HG02852 (cell line): Measurements from ENCODE around the gene PSMA5.
"Not testable (repeated sequence)": the region's sequence is repeated elsewhere in the genome, so short reads cannot be mapped to it uniquely, and the experiment has no call there.

Experiments used
- ATAC-seq: cut with Tn5 transposase; IDR thresholded peaks from one replicate; pipeline ENCODE4 v1.9.1; 2021; ENCODE audit warnings: mild to moderate bottlenecking, moderate library complexity; ENCODE audit not compliant: unreplicated experiment

Gene PSMA5

GRCh38 chr1:109426281-109427170, at the start of gene PSMA5:
Gene PSMA5, minus strand, starts transcription at chr1:109426448. Its CDS starts 118 bp downstream, at chr1:109426330.
- ATAC-seq, result peak; percentile 97

- ATAC-seq, result no peak
These were observed 49.0 kb upstream of the PSMA5 start for GRCh38 chr1:109475261-109475660.

DNA sequence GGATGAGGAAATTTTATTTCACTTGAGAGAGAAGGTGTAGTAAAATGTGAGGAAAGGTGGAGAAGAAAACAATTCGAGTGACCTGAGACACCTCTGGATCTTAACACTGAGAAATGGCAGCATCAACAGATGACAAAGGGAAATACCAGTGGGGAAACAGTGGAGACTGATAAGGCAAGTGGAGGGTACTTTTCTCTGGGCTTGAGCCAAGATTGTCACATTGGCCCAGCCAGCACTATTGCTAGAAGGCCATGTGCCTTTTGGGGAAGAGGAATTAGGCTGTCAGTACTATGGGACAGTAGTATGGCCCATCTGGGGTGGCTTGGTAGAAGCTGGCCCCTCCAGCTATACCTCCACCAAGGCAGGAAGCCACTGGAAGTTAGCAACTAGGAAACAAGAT, 48.4 kb upstream of the PSMA5 start:
- ATAC-seq, result no peak

GRCh38 chr1:109473284-109474057, 47.2 kb upstream of the PSMA5 start:
- ATAC-seq, result not testable (repeated sequence)

GRCh38 chr1:109472779-109473178, 46.5 kb upstream of the PSMA5 start:
- no peak for ATAC-seq

DNA sequence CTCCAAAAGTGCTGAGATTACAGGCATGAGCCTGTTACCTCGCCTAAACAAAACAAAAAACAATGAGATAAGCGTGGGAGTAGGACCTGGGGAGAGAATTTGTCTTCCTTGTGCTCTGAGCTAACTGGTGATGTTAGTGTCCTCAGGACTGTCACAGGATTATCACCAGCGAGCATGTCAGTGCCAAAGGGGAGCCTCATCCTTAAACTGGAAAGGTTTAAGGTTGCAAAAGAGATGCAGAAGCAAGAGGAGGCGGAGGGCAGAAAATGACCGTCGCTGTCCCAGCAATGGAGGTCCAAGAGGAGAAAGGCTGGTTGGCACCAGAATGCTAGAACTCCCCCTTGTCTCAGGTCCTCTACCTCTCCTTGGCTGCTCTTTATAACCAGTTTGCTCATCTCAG, 44.0 kb upstream of the PSMA5 start:
- ATAC-seq, result no peak

DNA sequence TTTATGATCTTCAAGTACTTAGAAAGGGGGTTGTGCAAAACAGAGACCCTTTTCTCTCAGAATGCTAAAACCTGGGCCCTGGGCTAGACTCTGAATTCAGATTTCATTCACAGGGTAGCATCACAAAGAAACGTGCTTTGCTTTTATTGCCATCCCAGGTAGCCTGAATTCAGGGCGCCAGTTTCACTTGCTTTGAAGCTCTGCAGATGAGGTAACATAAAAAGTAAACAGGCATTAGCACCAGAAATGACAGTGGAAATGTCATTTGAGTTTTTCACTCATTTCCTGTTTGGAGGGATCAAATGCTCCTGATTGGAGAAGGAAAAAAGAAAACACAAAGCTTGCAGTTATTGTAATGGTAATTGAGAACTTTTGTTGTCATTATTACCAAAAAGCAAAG, 42.7 kb upstream of the PSMA5 start:
- ATAC-seq, result no peak

DNA sequence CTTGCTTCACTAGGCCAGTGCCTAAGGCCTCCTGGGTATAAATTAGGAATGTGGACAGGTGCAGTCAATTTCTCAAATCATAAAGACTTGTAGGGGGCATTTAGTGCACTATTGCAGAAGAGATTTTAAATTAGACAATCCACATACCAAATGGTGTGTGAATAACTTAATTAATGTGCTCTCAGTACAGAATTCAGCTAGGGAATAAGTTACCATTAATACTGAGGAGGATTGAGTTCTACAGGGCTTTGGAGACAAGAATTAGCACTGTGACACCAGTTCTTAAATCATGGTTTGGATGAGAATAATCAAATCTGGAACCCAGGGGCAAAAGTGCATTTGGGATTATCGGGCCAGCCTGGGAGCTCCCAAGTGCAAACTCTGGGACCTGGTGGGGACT, 41.8 kb upstream of the PSMA5 start:
- no peak for ATAC-seq

GRCh38 chr1:109467301-109467777, 41.1 kb upstream of the PSMA5 start:
- ATAC-seq, result no peak

DNA sequence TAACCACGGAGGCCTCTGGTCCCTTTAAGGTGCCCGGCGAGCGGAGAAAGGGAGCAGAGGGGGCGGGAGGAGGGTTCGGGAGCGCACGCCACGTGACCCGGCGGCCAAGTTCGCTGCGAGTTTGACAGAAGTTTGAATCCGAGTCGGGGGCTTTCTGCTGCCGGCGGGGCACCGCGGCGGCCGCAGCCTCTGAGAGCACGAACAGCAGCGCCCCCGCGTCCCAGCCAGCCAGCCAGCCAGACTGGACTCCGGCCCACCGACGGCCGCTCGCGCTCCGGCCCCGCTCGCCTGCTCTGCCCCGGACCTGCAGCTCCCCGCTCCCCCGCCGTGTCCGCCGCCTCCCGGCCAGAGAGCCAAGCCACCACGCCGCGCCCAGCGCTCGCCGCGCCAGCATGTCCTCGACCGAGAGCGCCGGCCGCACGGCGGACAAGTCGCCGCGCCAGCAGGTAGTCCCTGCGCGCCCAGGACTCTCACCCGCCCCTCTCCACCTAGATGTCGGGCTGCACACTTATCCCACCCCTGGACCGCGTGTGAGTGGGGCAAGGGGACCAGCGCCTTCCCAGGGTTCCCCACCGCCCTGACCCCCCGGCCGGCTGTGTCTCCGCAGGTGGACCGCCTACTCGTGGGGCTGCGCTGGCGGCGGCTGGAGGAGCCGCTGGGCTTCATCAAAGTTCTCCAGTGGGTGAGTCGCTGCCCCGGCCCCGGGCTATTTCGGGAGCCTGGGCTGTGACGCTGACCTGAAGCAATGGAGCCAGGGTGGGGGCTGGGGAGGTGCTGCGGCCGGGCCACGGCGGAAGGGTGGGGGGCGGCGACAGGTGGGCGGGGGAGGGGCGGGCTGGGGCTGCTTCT, 40.4 kb upstream of the PSMA5 start, which contains the start of gene SYPL2:
SYPL2 (plus strand) TSS at position 95 of the 849 bp plus-strand sequence; CDS start at position 393, 298 bp downstream.
- no peak for ATAC-seq

GRCh38 chr1:109466125-109466451, 39.8 kb upstream of the PSMA5 start:
- no peak for ATAC-seq

GRCh38 chr1:109457819-109458218, 31.6 kb upstream of the PSMA5 start:
- no peak for ATAC-seq

GRCh38 chr1:109454497-109455133, 28.4 kb upstream of the PSMA5 start:
- ATAC-seq, result no peak

DNA sequence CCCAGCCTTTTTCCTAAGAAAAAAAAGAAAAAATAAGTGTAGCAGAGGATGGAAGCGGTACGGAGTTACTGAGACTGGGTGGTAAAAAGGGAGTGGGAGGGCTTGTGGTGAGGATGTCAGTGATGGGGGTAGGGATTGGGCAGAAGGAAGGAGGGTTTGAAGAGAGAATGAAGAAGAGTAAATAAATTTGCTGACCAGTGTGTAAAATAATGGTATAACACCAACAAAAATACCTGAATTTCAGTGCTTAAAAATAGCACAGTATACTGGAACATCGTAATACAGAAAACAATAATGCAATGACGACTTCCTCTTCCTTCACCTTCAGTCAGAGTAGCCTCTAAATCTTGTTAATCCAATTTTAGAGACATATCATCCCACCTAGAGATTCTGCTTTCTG, 21.3 kb upstream of the PSMA5 start:
- ATAC-seq, result no peak

DNA sequence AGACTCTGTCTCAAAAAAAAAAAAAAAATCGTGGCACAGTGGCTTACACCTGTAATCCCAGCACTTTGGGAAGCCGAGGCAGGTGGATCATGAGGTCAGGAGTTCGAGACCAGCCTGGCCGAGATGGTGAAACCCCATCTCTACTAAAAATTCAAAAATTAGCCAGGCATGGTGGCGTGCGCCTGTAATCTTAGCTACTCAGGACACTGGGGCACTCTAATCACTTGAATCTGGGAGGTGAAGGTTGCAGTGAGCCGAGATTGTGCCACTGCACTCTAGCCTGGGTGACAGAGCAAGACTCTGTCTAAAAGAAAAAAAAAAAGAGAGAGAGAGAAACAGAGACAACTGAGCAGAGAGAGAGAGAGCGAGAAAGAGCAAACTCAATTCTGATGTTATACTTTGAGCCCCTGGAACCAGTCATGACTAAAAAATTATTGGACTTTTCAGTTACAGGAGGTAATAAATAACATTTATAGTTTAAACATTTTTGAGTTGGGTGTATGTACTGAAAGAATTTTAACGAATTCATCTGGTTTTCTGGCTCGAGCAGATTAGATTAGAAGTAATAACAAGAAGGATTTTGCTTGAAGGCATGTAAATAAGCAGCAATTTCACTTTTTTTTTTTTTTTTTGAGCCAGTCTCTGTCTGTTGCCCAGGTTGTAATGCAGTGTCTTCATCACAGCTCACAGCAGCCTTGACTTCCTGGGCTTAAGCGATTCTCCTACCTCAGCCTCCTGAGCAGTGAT, 19.9 kb upstream of the PSMA5 start:
- ATAC-seq, result not testable (repeated sequence)

DNA sequence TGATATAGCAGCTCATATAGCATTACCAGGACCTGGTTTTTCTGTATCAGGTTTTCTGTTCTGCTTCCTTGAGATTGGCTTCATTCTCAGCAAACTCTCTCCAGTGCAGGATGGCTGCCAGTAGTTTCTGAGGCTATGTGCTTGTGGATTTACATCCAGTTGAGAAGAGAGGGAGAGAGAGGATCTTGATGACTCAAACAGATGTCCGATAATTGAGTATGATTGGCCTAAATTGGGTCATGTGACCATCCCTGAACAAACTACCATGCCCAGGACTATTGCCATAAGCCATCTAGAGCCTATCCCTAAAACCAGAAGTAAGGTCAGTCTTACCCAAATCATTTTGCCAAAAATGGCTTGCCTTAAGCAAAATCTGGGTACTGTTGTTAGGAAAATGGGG, 18.1 kb upstream of the PSMA5 start:
- no peak for ATAC-seq

DNA sequence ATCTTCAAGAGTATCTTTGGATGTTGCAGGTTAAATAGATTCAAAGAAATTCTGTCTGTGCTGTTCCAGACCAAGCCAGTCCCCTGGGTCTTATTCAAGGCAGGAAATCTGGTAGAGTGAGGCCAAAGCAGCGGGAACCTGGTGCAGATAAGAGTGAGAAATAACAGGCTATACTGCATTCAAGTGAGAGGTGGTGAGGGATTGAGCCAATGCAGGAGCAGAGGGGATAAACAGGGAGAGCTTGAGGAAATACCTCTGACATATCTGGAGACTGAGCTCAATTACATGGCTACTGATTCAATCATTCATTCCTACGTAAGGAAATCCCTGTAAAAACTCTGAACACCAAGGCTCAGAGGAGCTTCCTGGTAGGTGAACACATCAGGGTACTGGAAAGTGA, 17.2 kb upstream of the PSMA5 start:
- ATAC-seq, result no peak

- ATAC-seq, result no peak
These were observed 14.8 kb upstream of the PSMA5 start for GRCh38 chr1:109441069-109441468.

GRCh38 chr1:109438798-109439297, 12.6 kb upstream of the PSMA5 start:
- ATAC-seq, result no peak

DNA sequence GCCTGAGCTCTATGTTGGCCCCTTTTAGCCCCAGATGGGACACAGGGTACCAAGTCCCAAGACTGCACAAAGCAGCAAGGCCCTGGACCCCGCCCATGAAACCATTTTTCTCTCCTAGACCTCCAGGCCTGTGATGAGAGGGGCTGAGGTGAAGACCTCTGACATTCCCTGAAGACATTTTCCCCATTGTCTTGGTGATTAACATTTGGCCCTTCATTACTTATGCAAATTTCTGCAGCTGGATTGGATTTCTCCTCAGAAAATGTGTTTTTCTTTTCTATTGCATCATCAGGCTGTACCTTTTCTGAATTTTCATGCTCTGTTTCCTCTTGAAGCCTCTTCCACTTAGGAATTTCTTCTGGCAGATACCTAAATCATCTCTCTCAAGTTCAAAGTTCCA, 8.2 kb upstream of the PSMA5 start:
- no peak for ATAC-seq
